DMS53 treated with DMSO at 0.1 percent for 48 hours (cell line): Measurements from ENCODE around the gene SH3RF3.

ENCODE experiments used
- DNase-seq: peaks from one replicate; lab custom pipeline; 2025; ENCODE audit not compliant: unreplicated experiment; lab: John Stamatoyannopoulos, UW

Gene SH3RF3

DNA sequence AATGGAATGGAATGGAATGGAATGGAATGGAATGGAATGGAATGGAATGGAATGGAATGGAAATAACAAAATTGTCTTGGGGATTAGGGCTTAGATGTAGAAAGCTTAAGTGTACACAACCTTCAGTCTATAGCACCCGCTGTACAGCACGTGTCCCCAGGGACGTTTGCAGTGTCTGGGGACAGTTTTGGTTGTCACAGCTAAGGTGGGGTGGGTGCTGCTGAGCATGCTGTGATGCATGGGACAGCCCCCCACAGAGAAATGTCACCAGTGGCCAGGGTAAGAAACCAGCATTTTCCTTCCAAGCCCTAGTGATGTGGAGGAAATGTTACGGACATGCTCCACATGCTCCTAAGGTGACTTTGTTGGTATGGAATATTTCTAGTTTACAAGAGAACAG is 70.8 kb downstream of the SH3RF3 start:
- DNase-seq: no peak

- no peak for DNase-seq
These were observed 71.8 kb downstream of the SH3RF3 start for GRCh38 chr2:109200616-109201464.

DNA sequence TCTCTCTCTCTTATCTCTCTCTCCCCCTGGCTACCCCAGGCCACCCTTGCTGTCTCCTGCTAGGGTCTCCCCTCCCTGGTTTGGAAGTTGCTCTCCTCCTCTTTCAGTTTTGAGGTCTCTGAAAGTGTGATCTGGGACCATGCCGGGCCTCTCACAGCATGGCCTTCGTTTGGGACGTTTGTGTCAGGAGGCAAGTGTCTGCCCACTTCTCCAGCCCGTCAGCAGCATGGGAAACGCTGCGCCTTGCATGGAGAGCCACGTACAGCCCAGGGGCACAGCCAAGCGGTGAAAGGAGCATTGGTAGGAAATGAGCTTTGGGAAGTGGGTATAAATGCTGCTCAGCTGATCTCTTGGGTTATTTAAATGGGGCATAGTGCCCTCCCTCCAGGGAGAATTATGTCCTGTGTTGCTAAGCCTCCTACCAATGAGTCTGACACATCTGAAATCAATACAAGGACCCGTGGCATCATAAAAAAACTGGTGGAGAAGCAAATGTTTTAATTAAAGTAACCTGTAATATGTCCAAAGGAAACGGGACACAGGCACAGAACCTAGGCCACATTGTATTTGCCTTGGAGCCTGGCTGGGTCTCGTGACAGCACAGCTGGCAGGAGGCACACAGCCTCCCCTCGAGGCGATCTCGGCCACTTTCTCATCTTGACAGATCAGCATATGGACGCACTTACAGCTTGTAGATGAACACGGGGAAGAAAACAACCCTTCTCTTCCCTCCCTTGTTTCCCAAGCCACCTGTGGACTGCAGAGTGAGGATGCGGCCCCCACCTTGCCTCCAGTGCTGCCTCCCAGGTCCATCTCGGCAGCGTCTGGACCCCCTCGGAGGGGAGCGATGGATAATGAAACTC is 72.7 kb downstream of the SH3RF3 start:
- DNase-seq: no peak

GRCh38 chr2:109202486-109202885 is 73.5 kb downstream of the SH3RF3 start:
- no peak for DNase-seq

DNA sequence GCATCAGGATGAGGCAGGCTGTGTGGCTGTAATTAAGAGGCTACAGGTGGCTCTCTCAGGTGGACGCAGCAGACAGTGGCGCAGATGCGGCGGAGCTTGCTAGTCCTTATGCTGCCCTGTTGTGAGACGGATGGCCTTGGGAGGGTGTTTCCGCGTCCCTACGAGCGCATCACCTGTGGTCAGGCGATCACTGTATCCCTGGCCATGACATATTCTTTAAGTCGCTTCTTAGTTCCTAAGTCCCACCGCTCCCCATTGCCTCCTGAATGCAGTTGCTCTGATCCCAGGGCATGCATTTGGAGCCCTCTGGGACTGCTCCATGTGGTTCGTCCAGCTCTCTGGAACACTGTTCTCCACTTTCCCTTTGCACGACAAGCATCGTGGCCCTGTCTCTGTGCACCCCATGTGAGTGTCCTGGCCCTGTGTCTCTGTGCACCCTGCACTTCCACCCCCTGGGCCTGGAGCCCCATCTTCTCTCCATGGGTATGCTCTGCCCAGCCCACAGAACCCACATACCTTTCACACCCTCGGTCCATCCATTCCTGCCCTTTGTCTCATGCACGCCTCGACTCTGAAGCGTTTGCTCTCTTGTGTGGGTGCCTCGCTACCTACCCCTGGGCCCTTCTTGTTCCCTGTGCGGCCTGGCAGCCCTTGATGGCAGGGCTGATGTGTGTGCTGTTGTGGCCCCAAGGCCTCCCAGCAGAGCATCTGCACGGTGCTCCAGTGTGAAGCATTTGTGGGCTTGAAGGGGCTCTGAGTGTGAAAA is 74.4 kb downstream of the SH3RF3 start:
- DNase-seq: no peak

DNA sequence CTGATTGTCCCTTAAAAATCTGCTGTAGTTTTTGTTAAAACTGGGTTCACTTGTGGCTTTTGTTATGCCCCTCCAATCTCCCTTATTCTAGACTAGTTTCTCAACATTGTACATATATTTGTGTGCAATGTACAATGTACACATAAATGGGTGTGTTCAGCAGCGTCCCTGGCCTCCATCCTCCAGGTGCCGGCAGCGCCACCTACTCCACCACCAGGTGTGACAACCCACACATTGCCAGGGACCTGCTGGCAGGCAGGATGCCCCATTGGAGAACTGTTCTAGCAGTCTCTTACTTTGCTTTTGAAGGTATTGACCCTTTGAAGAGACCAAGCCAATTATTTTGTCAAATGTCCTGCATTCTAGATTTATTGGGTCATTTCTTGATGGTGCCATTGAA is 75.4 kb downstream of the SH3RF3 start:
- no peak for DNase-seq

GRCh38 chr2:109205447-109205846 is 76.4 kb downstream of the SH3RF3 start:
- no peak for DNase-seq

- DNase-seq: no peak
These were observed 77.7 kb downstream of the SH3RF3 start for GRCh38 chr2:109206569-109207146.

- DNase-seq: no peak
These were observed 78.2 kb downstream of the SH3RF3 start for GRCh38 chr2:109207176-109207575.

DNA sequence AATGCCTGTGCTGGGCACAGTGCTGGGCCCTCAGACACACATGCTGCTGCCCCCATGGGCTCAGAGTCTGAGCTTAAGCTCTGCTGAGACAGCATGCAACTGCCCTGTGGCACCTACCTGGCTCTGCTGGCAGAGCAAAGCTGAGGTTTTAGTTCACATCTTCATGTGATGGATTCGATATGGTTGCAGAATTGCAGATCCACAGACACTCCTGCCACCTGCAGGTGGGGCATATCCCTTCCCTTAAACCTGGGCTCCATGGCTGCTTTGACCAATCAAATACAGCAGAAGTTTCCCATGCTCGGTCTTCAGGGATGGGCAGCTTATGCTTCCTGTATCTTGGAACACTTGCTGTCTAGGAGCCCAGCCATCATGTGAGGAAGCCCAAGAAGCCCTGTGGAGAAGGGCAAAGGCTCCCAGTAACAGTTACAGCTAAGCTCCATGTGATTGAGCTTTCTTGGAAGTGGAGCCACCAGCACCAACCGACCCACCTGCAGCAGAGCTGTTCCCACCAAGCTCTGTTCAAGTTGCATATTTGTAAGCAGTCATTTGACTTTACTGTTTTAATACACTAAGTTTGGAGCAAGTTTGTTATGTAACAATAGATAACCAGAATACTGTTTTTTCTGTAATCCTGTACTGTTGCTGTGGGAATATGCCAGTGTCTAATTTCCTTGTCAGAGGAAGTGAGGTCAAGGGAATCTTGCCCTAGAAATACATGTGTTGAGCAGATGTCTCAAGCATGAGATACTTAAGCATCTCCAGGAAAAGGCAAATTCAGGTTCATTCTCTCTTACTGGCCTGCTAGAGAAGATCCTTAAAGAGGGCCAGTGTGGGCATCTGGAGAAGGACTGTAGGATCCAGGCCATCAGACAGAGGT is 79.3 kb downstream of the SH3RF3 start:
- no peak for DNase-seq

DNA sequence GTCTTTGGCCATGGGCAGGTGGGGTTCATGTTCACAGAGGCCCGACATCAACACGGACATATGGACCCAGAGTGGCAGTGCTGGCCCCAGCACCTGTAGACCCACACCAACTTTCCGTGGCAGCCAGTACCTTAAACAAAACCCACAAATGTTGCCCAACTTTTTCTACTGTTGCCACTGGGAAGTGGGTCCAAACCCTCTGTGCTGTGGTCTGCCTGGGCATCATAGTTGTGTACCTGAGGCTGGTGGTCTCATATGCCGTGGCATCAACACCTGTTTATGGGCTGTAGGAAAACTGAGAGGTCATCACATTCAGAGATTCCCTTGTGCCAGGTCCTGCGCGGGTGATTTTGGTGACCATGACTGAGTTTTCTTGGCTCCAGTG is 79.9 kb downstream of the SH3RF3 start:
- DNase-seq: no peak

GRCh38 chr2:109209412-109209811 is 80.4 kb downstream of the SH3RF3 start:
- DNase-seq: no peak

- DNase-seq: no peak
These were observed 80.9 kb downstream of the SH3RF3 start for GRCh38 chr2:109209941-109210340.

- peak; percentile 16 for DNase-seq
These were observed 81.6 kb downstream of the SH3RF3 start for GRCh38 chr2:109210431-109211200.

DNA sequence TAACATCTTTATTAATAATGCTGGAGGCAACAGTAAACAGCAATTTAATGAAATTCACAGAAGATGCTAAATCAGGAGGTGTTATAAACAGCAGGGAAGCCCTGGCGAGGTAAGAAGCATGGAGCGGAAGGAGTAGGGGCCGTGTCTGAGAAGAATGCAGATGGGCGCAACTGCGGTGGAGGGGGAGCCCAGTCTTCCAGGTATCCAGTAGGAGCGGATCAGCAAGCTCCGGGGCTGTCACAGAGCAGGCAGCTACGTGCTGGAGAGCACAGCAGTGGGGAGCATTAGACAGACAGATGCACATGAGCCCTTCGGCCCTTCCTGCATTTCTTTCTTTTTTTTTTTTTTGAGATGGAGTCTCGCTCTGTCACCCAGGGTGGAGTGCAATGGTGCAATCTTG is 82.3 kb downstream of the SH3RF3 start:
- DNase-seq: no peak

- no peak for DNase-seq
These were observed 84.0 kb downstream of the SH3RF3 start for GRCh38 chr2:109212836-109213563.

DNA sequence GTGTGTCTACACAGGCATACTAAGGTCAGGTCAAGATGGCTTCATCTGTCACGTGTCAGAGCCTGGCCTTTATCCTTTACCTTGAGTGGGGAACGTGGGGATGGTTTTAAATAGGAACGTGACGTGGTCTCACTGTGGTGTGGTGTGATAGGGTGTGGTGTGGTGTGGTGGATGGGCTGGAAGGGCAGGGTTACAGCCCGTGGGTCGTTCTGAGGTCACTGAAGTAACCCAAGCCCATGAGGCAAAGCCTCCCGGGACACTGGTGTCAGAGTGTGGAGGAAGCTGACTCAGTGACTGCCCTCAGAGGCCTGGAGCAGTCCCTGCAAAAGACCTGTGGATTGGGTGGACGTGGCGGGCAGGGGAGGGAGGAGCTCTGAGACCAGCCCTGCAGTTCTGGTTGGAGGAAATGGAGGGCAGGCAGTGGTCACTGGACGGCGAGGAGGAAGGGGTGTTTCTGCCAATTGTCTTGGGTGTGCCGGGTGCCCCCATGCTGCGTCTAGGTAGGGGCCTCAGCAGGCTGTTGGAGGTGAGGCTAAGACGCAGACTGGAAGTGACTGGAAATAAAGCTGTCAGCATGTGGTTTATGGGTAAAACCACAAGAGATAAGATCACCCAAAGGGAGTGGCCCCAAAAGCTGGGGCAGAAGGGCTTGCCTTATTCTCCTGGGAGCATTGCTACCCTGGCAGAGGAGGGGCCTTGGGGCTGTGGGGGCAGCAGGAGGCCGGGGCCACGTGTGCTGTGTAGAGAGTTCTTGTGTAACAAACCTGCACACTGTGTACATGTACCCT is 84.8 kb downstream of the SH3RF3 start:
- no peak for DNase-seq
